D721Med (cell line): ENCODE measurements around the gene PDE6C.
A peak's percentile ranks its signal among the peaks of the same experiment; 100 is the strongest.
"Not testable (repeated sequence)": the region's sequence is repeated elsewhere in the genome, so short reads cannot be mapped to it uniquely, and the experiment has no call there.

ENCODE experiments used
- DNase-seq: peaks from one replicate; pipeline ENCODE4 v3.0.0; 2011; ENCODE audit warnings: low spot score; ENCODE audit not compliant: insufficient read length
- FAIRE-seq: peaks from 2 replicates; lab custom pipeline; 2011; peaks lifted over from hg19 to GRCh38; lab: Jason Lieb, UNC
- CTCF ChIP-seq: IDR thresholded peaks from 2 replicates; pipeline ENCODE4 v1.5.1; 2012; ENCODE audit warnings: mild to moderate bottlenecking, control low read depth; ENCODE audit not compliant: insufficient read depth; ENCODE audit errors: missing control alignments

The PDE6C gene

GRCh38 chr10:93673791-93674190, 61.5 kb downstream of the PDE6C start:
- DNase-seq (no peak), FAIRE-seq (no peak)
- no peak for TF ChIP-seq CTCF

- FAIRE-seq: no peak
- TF ChIP-seq CTCF: no peak
- no peak for DNase-seq
Measured at GRCh38 chr10:93678386-93678785, 66.0 kb downstream of the PDE6C start.

DNA sequence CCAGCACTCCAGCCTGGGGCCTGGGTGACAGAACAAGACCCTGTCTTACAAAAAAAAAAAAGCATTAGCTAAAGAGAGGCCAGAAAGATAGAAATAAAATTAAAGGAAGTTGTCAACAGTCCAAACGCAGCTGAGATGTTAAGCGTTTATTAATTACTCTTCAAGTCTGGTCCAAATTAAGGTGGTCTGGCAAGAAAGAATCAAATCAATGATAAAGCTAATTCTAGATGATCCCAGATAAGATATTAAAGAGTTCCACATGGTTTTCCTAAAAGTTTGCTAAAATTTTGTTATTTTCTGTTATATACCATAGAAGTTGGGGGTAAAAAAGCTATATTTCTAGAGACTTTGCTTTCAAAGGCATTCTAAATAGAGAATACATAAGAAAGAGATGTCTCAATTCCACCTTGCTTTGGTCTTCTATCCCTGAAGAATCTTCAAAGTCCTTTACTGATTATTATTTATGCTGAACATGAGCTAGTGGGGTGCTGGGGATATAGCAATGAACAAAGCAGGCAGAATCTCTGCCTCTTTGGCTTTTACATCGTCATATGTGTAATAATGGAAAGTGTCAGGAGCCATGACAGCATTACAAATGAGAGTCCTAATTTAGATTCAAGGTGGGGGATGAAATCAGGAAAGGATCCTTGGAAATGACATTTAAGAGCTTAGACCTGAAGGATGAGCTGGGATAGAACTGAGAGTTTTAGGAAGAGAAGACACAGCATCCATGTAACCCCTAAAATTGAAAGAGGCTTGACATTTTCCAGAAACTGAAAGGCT, 66.7 kb downstream of the PDE6C start:
- FAIRE-seq (no peak), DNase-seq (no peak)
- TF ChIP-seq CTCF: no peak

- FAIRE-seq (peak; percentile 93), DNase-seq (no peak)
- TF ChIP-seq CTCF: peak; percentile 67
Measured at GRCh38 chr10:93680412-93681047, 68.2 kb downstream of the PDE6C start.

DNA sequence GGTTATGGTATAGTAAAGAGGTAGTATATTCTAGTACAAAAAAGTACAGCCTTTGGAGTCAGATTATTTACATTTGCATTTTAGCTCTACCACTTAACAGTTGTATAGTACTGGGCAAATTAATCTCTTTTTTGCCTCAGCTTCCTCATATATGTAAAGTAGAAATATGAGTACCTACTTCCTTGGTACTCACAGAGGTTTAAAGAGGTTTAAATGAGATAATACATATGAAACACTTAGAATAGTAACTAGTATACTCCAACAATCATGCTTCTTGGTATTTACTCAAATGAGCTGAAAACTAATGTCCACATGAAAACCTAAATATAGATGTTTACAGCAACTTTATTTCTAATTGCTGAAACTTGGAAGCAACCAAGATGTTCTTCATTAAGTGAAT, 75.4 kb downstream of the PDE6C start:
- FAIRE-seq (peak; percentile 11), DNase-seq (no peak)
- TF ChIP-seq CTCF: no peak

GRCh38 chr10:93695740-93696139, 83.4 kb downstream of the PDE6C start:
- FAIRE-seq: no peak
- DNase-seq: no peak

GRCh38 chr10:93696582-93696981, 84.2 kb downstream of the PDE6C start:
- not testable (repeated sequence) for FAIRE-seq, DNase-seq

More at GRCh38 chr10:93695740-93696139, 83.4 kb downstream of the PDE6C start:
- no peak for TF ChIP-seq CTCF
